Stimulated activated CD8-positive, alpha-beta memory T cell treated with anti-CD3 and anti-CD28 coated beads, Interleukin-7, amount 100 ng/mL, for 4 hours (primary cell): ENCODE measurements around the gene TUBB3.
A peak's percentile ranks its signal among the peaks of the same experiment; 100 is the strongest.
"Not testable (repeated sequence)": the region's sequence is repeated elsewhere in the genome, so short reads cannot be mapped to it uniquely, and the experiment has no call there.

ENCODE experiments used
- DNase-seq, 2 donors: peaks; one replicate each; pipeline ENCODE4 v3.0.0-alpha.2; 2020; ENCODE audit warnings: low read depth in 2 of 2

TUBB3 gene

GRCh38 chr16:89902980-89903379 is 20.2 kb upstream of the TUBB3 start:
- no peak for DNase-seq

DNA sequence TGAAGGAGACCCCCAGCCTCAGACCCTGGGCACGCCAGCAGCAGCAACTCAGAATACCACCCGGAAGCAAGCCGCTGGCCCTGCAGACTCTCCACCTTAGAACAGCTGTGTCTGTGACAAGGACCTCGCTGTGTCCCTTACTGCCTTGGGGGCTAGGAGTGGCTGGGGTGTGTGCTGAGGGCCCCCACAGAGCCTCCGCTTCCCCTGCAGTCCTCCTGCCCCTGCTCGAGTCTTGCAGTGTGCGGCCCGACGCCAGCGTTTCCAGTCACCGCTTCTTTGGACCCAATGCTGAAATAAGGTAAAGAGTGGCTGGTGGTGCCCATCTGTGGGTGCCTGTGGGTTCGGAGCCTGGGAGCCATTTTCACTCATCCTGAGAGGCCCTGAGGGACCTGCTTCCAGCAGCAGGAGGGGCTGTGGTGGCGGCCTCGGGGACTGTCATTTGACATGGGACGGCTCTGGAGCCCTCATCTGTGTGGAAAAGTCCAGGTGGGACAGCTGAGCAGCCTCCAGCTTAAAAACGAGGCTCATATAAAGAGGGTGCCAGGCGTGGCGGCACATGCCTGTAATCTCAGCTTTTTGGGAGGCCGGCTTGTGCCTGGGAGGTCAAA is 19.1 kb upstream of the TUBB3 start:
- DNase-seq, result no peak

DNA sequence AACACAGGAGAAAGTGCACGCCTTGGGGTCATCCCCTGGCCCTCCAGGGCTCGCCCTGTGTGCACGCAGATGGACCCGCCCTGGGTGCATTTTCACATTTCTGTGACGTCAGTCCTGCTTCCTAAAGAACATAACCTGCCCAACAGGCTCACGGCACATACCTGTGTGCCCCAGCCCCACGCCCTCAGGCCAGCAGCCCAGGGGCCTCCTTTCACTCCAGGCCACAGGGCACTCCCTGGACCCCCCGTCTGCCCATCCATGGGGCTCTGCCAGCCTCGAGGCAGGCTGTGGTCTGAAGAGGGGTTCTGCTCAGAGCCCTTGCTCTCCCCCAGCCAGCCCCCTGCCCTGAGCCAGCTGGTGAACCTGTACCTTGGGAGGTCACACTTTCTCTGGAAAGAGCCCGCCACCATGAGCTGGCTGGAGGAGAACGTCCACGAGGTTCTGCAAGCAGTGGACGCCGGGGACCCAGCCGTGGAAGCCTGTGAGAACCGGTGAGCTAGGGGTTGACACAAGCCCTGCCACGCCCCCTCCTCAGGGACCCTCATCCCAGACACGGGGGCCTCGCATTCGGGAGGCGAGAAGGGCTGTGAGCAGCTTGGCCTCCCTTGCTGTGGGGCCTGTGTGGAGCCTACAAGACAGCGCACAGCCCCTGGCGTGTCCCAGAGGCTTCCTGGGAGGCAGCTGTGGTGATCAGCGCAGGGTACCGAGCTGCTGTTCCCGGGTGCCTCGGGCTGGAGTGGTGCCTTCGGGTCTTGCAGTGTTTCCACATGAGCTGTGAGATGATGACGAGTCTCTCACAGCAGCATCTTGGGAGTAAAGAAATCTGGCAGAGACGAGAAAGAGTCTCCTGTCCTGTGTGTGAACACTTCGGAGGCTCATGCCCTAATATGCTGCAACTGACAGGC is 18.3 kb upstream of the TUBB3 start:
- no peak for DNase-seq

DNA sequence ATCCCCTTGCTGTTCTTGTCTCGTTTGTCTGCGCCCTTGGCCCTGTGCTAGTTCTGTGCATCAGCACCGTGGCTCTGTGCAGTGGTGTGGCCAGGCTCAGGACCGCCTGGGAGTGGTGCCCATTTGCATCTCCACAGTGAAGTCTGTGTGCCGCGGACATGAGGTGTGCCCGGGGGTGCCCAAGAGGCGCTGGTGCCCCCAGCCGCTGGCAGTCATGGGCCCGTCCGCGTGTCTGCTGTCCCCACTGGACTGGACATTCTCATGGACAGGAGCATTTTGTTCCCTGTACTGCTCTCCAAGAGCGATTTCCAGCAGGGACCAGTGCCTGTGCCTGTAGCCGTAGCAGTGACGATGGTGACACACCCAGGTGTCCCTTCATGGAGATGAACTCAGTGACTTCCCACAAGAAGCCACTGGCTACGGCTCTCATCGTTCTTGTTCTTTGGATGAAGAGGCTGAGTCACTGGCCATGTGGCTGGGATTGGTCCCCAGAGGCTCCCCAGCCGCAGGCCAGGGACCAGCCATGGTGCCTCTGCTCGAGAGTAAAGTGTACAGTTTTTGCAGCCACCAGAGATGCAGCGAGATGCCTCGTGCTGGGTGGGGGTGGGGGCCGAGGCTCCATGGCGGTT is 17.5 kb upstream of the TUBB3 start:
- no peak for DNase-seq

GRCh38 chr16:89906140-89907025 is 16.8 kb upstream of the TUBB3 start:
- DNase-seq, result no peak

DNA sequence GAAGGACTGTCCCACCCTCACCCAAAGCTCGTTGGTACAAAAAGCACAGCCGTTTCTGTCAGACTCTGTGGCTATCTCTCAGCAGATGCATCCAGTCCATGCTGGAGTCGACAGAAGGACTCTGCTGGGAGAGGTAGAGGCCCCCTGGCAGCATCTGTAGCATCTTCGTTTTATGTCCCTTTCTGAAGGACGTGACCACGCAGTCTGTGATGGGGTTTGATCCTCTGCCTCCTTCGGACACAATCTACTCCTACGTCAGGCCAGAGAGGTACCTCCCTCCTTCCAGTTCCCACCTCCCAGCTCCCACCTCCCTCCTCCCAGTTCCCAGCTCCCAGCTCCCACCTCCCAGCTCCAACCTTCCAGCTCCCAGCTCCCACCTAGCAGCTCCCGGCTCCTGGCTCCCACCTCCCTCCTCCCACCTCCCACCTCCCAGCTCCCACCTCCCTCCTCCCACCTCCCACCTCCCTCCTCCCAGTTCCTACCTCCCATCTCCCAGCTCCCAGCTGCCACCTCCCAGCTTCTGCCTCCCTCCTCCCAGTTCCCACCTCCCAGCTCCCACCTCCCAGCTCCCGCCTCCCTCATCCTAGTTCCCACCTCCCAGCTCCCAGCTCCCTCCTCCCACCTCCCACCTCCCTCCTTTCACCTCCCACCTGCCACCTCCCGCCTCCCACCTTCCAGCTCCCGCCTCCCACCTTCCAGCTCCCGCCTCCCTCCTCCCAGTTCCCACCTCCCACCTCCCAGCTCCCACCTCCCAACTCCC is 15.9 kb upstream of the TUBB3 start:
- DNase-seq, result no peak

DNA sequence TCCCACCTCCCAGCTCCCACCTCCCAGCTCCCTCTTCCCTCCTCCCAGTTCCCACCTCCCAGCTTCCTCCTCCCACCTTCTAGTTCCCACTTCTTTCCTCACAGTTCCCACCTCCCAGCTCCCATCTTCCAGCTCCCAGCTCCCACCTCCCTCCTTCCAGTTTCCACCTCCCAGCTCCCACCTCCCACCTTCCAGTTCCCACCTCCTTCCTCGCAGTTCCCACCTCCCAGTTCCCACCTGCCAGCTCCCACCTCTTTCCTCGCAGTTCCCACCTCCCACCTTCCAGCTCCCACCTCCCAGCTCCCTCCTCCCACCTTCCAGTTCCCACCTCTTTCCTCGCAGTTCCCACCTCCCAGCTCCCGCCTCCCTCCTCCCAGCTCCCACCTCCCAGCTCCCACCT is 14.9 kb upstream of the TUBB3 start:
- no peak for DNase-seq

DNA sequence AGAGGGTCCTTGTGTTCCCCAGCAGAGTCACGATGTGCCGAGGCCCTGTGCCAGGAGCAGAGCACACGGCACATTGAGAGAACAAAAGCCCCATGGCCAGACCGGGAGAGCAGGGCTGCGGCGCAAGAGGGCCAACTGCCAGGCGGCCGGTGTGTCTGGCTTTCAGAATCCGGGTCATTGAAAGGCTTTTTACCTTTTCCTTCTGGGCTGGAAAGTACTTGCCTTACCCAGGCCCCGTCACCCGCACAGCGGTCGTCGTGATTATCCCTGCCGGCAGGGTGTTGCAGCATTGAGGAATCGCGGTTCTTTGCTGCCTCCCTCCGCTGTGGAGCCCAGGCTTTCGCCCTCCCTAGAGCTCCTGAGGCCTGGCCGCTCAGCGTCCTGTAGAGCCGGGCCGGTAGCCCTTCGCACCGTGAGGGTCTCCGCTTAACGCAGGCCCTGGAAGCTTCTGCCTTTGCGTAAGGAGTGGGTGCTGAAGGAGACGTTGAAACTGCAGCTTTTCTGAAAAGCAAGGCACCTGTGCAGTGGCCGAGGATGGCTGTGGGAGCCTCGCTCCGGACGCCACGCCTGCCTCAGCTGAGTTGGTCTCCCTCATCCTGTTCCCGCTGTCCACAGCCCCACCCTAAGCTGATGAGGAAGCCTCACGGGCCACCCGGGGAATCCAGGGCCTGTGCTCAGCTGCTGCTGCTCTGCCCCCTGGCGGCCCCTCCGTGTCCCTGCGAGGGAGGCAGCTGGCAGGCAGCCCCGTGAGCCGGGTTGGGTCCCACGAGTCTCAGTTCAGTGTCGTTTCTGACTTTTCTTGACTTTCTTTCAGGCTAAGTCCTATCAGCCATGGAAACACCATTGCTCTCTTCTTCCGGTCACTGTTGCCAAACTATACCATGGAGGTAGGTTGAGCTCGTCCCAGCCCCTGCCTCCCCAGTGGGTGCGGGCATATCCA is 13.1 kb upstream of the TUBB3 start:
- peak; percentile 42 to 48 for DNase-seq

- no peak for DNase-seq
Measured at GRCh38 chr16:89910717-89911354, 12.3 kb upstream of the TUBB3 start.

GRCh38 chr16:89911375-89911774 is 11.8 kb upstream of the TUBB3 start:
- DNase-seq, result no peak

- no peak for DNase-seq
Measured at GRCh38 chr16:89912143-89912542, 11.0 kb upstream of the TUBB3 start.

DNA sequence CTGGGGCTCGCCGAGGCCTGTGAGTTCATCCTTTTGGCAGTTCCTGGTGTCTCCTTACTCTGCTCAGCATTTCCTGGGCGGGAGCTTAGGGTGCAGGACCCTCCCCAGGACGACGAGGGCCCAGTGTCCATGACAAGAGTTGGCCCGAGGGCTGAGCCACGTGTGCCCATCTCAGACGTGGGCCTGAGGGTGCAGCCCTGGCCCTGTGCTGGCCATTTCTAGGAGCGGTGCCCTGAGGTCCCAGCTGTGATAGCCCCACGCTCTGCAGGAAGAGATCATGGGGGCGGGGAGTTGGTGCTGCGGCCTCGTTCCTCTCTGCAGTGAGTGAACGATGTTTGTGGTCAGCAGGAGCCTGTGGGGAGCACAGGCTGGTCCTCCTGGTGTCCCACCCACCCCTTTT is 10.5 kb upstream of the TUBB3 start:
- DNase-seq, result no peak

DNA sequence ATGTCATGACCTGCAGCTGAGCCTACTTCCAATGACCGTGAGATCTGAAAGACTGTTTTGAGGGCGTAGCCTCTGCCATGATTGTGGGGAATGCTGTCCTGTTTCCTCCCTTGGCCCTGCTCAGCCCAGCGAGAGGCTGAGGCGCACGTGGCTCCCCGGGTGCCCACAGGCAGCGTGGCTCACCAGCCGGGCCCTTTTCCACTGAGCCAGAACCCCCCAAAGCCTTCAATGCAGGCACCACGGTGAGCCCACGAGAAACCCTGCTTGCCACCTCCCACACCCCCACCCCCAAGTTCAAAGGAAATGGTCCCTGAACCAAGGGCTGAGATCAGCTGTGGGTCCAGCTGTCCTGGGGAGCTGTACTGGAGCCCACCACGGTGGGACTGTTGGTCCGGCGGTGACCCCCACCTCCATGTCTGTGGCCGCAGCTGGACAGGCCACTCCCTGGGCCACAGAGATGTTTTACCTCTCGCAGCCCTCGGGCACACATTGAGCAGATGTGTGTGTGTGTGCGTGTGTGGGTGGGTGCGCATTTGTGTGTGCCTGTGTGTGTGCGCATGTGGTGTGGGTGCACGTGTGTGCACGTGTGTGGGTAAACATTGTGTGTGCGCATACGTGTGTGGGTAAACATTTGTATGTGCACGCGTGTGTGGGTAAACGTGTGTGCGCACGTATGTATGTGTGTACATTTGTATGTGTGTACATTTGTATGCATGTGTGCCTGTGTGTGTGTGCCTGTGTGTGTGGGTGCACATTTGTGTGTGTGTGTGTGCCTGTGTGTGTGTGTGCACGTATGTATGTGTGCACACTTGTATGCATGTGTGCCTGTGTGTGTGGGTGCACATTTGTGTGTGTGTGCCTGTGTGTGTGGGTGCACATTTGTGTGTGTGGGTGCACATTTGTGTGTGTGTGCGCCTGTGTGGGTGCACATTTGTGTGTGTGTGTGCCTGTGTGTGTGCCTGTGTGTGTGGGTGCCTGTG is 9.4 kb upstream of the TUBB3 start:
- DNase-seq, result no peak

GRCh38 chr16:89914642-89915285 is 8.4 kb upstream of the TUBB3 start:
- DNase-seq, result not testable (repeated sequence)

GRCh38 chr16:89915303-89916232 is 7.6 kb upstream of the TUBB3 start:
- DNase-seq, result no peak

DNA sequence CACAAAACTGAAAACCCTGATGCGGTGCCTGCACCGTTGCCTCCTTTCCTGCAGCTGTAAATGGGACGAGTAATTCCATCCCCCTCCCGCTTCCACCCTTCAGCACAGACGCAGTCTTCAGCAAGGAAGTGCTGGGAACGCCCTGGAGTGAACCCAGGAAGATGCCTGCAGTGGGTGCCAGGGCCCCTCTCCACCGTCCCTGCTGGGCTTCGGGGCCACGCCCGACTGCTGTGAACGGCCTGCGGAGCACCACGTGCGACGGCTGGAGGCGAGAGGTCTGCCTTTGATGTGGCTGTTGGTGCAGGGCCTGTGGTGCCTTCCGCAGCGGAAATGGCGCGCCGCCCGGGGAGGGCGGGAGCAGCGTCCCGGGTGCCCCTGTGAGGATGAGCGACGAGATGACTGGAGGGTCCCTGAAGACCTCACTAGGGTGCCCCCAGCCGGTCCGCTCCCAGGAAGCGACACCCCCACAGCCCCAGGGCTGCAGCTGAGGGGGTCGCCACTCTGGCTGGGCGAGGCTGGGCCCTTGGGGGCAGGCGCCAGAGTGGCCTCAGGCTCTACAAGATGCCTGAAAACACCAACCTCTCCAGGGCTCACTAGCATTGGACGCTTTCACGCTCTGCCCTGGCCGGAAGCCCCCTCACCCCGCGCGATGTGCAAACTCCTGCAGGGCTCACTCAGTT is 5.2 kb upstream of the TUBB3 start:
- peak; percentile 21 to 71 for DNase-seq
